Left lung (tissue), 10 donors: ENCODE results near the gene TBC1D21. TPM values are rescaled to one million over a fixed set of nuclear protein-coding genes. Genes with fewer than 3 reads are reported as not detected.

Source experiments
- ATAC-seq: fragments of 200-7000 bp; cut with Tn5 transposase; one replicate; pipeline ENCODE4 v1.9.1; 2020; ENCODE audit warnings: moderate library complexity
- DNase-seq, 4 donors: peaks; one replicate each; pipeline ENCODE4 v3.0.0-alpha.2; 2013 to 2020
- H3K27ac ChIP-seq, 2 donors: fragments of 200-600 bp; sonication (generic) in 1 of 2; one replicate each; pipeline versions ENCODE4 v1.5.0 to v1.8.0; 2020 to 2021
- H3K27me3 ChIP-seq, 2 donors: fragments of 200-600 bp; sonication (generic) in 1 of 2; one replicate each; pipeline versions ENCODE4 v1.5.0 to v1.8.0; 2020 to 2021
- H3K36me3 ChIP-seq, 2 donors: fragments of 200-600 bp; sonication (generic) in 1 of 2; one replicate each; pipeline versions ENCODE4 v1.5.0 to v1.8.0; 2020 to 2021
- H3K4me1 ChIP-seq, 2 donors: fragments of 200-600 bp; one replicate each; pipeline ENCODE4 v1.8.0; 2021
- H3K4me3 ChIP-seq, 2 donors: fragments of 200-600 bp; sonication (generic) in 1 of 2; one replicate each; pipeline versions ENCODE4 v1.5.0 to v1.8.0; 2020 to 2021; ENCODE audit warnings: mild to moderate bottlenecking in 1 of 2
- H3K9me3 ChIP-seq, 2 donors: fragments of 200-600 bp; sonication (generic) in 1 of 2; one replicate each; pipeline versions ENCODE4 v1.5.0 to v1.8.0; 2020 to 2021
- CTCF ChIP-seq, 2 donors: fragments of 200-600 bp; sonication (generic) in 1 of 2; IDR thresholded peaks; one replicate each; pipeline versions ENCODE4 v1.5.0 to v1.8.0; 2021; ENCODE audit warnings: antibody characterized with exemption in 2 of 2
- intact Hi-C, 2 donors: fragments of 100-400 bp; cut with DNase I; formaldehyde crosslinking; loops; one replicate each; pipeline versions ENCODE4 v1.11.2 to v1.14.2; 2022
- polyA plus RNA-seq, 6 donors: library from polyadenylated mRNA; unstranded; fragments of 120-200 nt; gene quantifications; one replicate each; pipeline ENCODE4 v1.2.1, GENCODE V29; 2013; ENCODE audit not compliant: insufficient read length in 6 of 6
- total RNA-seq, 2 donors: library from RNA; stranded (reverse); fragmentation: NEBNext Ultra II Directional; extraction: Animal tissue kit (Norgen Biotek cat#: 25700); gene quantifications; one replicate each; pipeline ENCODE4 v1.2.1, GENCODE V29; 2021
- donor health status: DM: no; HTN: yes; CAD: no.
- donor health status: DM: no; HTN: no; CAD: no.

The TBC1D21 gene
- total and polyA plus RNA-seq, 8 donors, result not detected

- intact Hi-C loops, result no loop called here
- Histone ChIP-seq H3K4me1 (peaks cover 26 to 51% of the 10 kb centered on the region in 2 donors), H3K4me3 (no peak overlapping the region), H3K27ac (peak overlapping the region in 1 of 2 donors; percentile 90), H3K36me3 (no peaks in the 10 kb centered on the region), H3K9me3 (peaks cover 0 to 3% of the 10 kb centered on the region in 2 donors), H3K27me3 (no peaks in the 10 kb centered on the region)
- ATAC-seq, result no peak
- no peak for DNase-seq
- no peak for TF ChIP-seq CTCF (IDR thresholded peaks at IDR 0.05)
Observed at GRCh38 chr15:73919706-73920105, 46.3 kb downstream of the TBC1D21 start.

GRCh38 chr15:73921254-73921925 lies 48.0 kb downstream of the TBC1D21 start:
- Histone ChIP-seq H3K9me3 (peaks cover 0 to 1% of the 10 kb centered on the region in 2 donors), H3K4me3 (no peak overlapping the region), H3K27ac (peak overlapping the region in 1 of 2 donors; percentile 90), H3K4me1 (peaks cover 26 to 64% of the 10 kb centered on the region in 2 donors), H3K36me3 (no peaks in the 10 kb centered on the region), H3K27me3 (peaks cover 0 to 10% of the 10 kb centered on the region in 2 donors)
- intact Hi-C loops, result no loop called here
- TF ChIP-seq CTCF (IDR thresholded peaks at IDR 0.05), result no peak
- no peak for ATAC-seq
- no peak for DNase-seq

- peaks cover 26 to 72% of the 10 kb centered on the region in 2 donors for H3K4me1 ChIP-seq
- no peak for ATAC-seq
- no peak for TF ChIP-seq CTCF (IDR thresholded peaks at IDR 0.05)
- no peak overlapping the region for H3K4me3 ChIP-seq
- no peaks in the 10 kb centered on the region for H3K36me3 ChIP-seq
- intact Hi-C loops, result no loop called here
- peak overlapping the region; percentile 46 to 90 for H3K27ac ChIP-seq
- peak in 3 of 4 donors; percentile 61 to 91 (median 84) for DNase-seq
- H3K9me3 ChIP-seq, result peaks cover 0 to 1% of the 10 kb centered on the region in 2 donors
- H3K27me3 ChIP-seq, result peaks cover 0 to 21% of the 10 kb centered on the region in 2 donors
Observed at GRCh38 chr15:73922186-73923151, 49.1 kb downstream of the TBC1D21 start.

- intact Hi-C loops, result no loop called here
- peak overlapping the region; percentile 23 to 46 for H3K27ac ChIP-seq
- peaks cover 0 to under 1% of the 10 kb centered on the region in 2 donors for H3K9me3 ChIP-seq
- H3K4me3 ChIP-seq, result no peak overlapping the region
- ATAC-seq (no peak), DNase-seq (no peak)
- H3K36me3 ChIP-seq, result no peaks in the 10 kb centered on the region
- H3K4me1 ChIP-seq, result peaks cover 28 to 78% of the 10 kb centered on the region in 2 donors
- peaks cover 0 to 27% of the 10 kb centered on the region in 2 donors for H3K27me3 ChIP-seq
- TF ChIP-seq CTCF (IDR thresholded peaks at IDR 0.05), result no peak
Observed at GRCh38 chr15:73923156-73923487, 49.8 kb downstream of the TBC1D21 start.
